ENCODE results near the gene GBA3. TPM values are rescaled to one million over a fixed set of nuclear protein-coding genes. Genes with fewer than 3 reads are reported as not detected.

The GBA3 gene
- total RNA-seq, 3 donors from 2014 or later, result 4.0 to 9.0 (median 8.1) TPM

DNA sequence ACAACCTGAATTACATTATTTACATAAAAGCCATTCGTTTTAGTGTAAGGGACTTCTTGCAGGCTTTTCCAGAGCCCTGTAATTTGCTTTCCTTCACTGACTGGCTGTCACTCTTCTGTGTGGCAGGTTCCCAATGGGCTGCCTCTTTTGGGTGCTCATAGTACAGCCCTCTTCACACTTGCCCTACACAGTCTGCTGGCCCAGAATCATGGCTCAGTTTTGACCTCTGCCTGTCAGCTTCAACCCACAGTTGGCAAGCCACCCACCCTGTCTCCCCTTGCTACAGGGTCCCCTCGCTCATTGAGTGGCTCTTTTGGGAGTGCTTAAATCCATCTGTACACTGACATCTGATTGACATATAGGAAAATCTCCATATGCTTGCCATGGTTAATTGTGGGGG, 97.9 kb downstream of the GBA3 start:
- ATAC-seq (no peak), DNase-seq (no peak)
- Histone ChIP-seq H3K4me3 (no peak overlapping the region), H3K4me1 (ENCODE audit: low read depth) (no peaks in the 10 kb centered on the region), H3K9me3 (no peaks in the 10 kb centered on the region), H3K36me3 (ENCODE audit: low read depth) (no peaks in the 10 kb centered on the region)
- intact Hi-C loops (cut with DNase I, micrococcal nuclease), result no loop called here
- TF ChIP-seq, protein P1, sequence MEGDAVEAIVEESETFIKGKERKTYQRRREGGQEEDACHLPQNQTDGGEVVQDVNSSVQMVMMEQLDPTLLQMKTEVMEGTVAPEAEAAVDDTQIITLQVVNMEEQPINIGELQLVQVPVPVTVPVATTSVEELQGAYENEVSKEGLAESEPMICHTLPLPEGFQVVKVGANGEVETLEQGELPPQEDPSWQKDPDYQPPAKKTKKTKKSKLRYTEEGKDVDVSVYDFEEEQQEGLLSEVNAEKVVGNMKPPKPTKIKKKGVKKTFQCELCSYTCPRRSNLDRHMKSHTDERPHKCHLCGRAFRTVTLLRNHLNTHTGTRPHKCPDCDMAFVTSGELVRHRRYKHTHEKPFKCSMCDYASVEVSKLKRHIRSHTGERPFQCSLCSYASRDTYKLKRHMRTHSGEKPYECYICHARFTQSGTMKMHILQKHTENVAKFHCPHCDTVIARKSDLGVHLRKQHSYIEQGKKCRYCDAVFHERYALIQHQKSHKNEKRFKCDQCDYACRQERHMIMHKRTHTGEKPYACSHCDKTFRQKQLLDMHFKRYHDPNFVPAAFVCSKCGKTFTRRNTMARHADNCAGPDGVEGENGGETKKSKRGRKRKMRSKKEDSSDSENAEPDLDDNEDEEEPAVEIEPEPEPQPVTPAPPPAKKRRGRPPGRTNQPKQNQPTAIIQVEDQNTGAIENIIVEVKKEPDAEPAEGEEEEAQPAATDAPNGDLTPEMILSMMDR (IDR thresholded peaks at IDR 0.05), result no peak

DNA sequence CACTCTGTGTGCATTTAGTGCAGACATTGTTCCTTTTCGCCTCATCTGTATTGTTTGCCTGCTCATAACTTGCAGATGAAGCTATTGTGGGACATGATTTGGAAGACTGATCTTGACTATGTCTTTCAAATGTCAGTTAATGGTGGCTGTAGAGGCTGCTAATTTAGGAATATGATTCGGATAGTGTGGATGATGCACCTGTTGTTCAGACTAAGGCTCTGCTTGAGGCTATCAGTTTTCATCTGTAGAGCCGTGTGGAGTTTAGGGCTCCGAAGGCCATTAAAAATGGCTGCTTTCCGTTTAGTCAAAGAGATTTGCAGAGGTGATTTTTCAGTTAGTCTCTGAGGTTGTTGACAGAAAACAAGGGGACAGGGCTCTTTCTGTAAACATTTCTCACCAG, 102.0 kb downstream of the GBA3 start:
- intact Hi-C loops (cut with DNase I, micrococcal nuclease), result no loop called here
- DNase-seq, result no peak
- no peaks in the 10 kb centered on the region for H3K9me3 ChIP-seq
- TF ChIP-seq, protein P1 (IDR thresholded peaks at IDR 0.05), result no peak
- H3K4me3 ChIP-seq, result no peak overlapping the region
- ATAC-seq, result no peak
- no peaks in the 10 kb centered on the region for H3K4me1 ChIP-seq (ENCODE audit: low read depth)
- H3K36me3 ChIP-seq (ENCODE audit: low read depth), result no peaks in the 10 kb centered on the region

GRCh38 chr4:22801391-22801790, 108.7 kb downstream of the GBA3 start:
- ATAC-seq (no peak), DNase-seq (no peak)
- H3K4me1 ChIP-seq (ENCODE audit: low read depth), result no peaks in the 10 kb centered on the region
- H3K36me3 ChIP-seq (ENCODE audit: low read depth), result no peaks in the 10 kb centered on the region
- no peaks in the 10 kb centered on the region for H3K9me3 ChIP-seq
- no peak overlapping the region for H3K4me3 ChIP-seq
- intact Hi-C loops (cut with DNase I, micrococcal nuclease), result no loop called here
- TF ChIP-seq, protein P1 (IDR thresholded peaks at IDR 0.05), result no peak

DNA sequence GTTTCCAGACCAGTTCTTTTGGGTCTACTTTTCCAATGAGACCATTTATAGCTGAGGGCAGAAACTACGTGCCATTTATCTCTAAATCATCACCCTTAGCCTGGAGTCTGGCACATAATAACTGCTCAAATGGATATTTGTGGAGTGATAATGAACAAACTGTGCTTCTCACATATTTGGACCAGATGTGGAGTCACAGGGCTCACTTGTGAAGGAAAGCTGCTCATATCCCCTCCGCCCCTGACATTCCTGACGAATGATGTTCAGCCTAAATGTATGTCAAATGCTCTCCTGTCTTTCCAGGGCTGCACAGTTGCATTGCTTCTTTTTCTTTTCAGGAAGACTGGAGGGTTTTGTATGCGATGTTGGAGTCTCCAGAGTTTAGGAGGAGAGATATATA, 110.1 kb downstream of the GBA3 start:
- TF ChIP-seq, protein P1 (IDR thresholded peaks at IDR 0.05), result no peak
- intact Hi-C loops (cut with DNase I, micrococcal nuclease), result no loop called here
- ATAC-seq (no peak), DNase-seq (no peak)
- no peak overlapping the region for H3K4me3 ChIP-seq
- H3K4me1 ChIP-seq (ENCODE audit: low read depth), result no peaks in the 10 kb centered on the region
- H3K9me3 ChIP-seq, result no peaks in the 10 kb centered on the region
- H3K36me3 ChIP-seq (ENCODE audit: low read depth), result no peaks in the 10 kb centered on the region

DNA sequence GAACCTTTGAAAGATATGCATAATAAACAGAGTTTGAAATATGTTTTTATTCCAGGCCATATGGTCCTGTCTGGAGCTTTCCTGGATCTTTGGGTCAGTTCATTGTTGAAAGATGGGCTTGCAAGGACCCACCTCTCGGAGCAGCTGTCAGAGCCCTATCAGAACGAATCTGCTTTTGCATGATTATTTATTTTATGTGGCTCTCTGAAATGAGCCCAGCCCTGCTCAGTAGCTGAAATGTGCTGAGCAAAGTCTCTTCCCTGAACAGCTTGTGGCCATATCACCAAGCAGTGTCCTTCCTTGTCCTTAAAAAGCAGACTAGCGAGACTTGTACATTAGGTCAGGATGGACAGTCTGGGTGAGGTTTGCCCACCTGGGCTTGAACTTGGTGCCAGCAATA, 110.8 kb downstream of the GBA3 start:
- no peaks in the 10 kb centered on the region for H3K4me1 ChIP-seq (ENCODE audit: low read depth)
- no peaks in the 10 kb centered on the region for H3K36me3 ChIP-seq (ENCODE audit: low read depth)
- intact Hi-C loops (cut with DNase I, micrococcal nuclease), result no loop called here
- ATAC-seq (no peak), DNase-seq (no peak)
- TF ChIP-seq, protein P1 (IDR thresholded peaks at IDR 0.05), result no peak
- H3K4me3 ChIP-seq, result no peak overlapping the region
- no peaks in the 10 kb centered on the region for H3K9me3 ChIP-seq

GRCh38 chr4:22814906-22815305, 122.2 kb downstream of the GBA3 start:
- Histone ChIP-seq H3K36me3 (ENCODE audit: low read depth) (no peaks in the 10 kb centered on the region), H3K9me3 (no peaks in the 10 kb centered on the region), H3K4me3 (no peak overlapping the region), H3K4me1 (ENCODE audit: low read depth) (no peaks in the 10 kb centered on the region)
- intact Hi-C loops (cut with DNase I, micrococcal nuclease), result no loop called here
- TF ChIP-seq, protein P1 (IDR thresholded peaks at IDR 0.05), result no peak
- no peak for ATAC-seq
- DNase-seq, result no peak
